GM15510 (cell line): Measurements from ENCODE around the gene PRKN.

Experiments used
- POLR2A ChIP-seq: IDR thresholded peaks from 3 replicates; pipeline ENCODE4 v1.6.1; 2011; ENCODE audit warnings: borderline replicate concordance; ENCODE audit not compliant: insufficient read length; ENCODE audit errors: extremely low read depth

PRKN gene

GRCh38 chr6:161414180-161414579 is 1313.4 kb downstream of the PRKN start:
- TF ChIP-seq POLR2A = no peak

GRCh38 chr6:161413355-161413771 is 1314.2 kb downstream of the PRKN start:
- no peak for TF ChIP-seq POLR2A

- TF ChIP-seq POLR2A = no peak
Observed at GRCh38 chr6:161412795-161413194, 1314.8 kb downstream of the PRKN start.

GRCh38 chr6:161411265-161411944 is 1316.2 kb downstream of the PRKN start:
- no peak for TF ChIP-seq POLR2A

DNA sequence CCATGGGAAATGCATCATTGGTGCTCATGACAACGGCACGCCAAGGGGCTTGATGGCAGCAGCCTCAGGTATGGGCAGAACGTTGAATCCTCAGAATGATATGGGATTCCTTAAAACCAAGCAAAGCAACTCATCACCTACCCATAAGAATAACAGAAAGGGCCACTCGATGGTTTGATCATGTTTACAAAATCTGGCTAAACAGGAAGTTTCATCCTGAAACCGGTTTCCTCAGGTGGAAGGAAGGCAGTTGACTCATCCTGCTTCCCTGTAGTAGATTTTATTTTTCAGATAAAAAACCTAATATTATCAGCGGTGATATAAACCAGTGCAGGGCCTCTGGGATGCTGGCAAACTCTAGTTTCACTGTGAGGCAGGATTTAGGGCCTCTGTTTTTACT is 1316.8 kb downstream of the PRKN start:
- TF ChIP-seq POLR2A = no peak

GRCh38 chr6:161410076-161410475 is 1317.5 kb downstream of the PRKN start:
- no peak for TF ChIP-seq POLR2A

- no peak for TF ChIP-seq POLR2A
Observed at GRCh38 chr6:161409353-161409752, 1318.2 kb downstream of the PRKN start.

GRCh38 chr6:161408041-161408440 is 1319.5 kb downstream of the PRKN start:
- TF ChIP-seq POLR2A = no peak

- no peak for TF ChIP-seq POLR2A
Observed at GRCh38 chr6:161407581-161407980, 1320.0 kb downstream of the PRKN start.

GRCh38 chr6:161407115-161407514 is 1320.5 kb downstream of the PRKN start:
- TF ChIP-seq POLR2A = no peak

DNA sequence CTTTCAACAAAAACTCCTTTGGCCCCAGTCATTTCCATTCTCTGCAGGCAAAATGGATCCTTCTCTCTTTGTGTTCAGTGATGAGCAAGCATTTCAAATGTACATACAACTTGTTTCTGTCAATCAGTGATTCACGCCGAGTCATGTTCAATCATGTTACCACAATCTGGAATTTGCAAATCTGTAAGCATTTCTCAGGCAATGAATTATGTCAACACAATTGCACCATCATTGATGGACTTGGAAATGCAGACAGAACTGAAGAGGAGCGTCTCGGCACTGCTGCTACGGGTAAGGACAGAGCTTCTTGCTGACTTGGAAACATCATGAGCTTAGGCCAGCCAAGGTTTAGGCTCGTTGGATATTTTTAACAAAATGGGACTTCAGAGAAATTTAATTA is 1320.9 kb downstream of the PRKN start:
- no peak for TF ChIP-seq POLR2A

DNA sequence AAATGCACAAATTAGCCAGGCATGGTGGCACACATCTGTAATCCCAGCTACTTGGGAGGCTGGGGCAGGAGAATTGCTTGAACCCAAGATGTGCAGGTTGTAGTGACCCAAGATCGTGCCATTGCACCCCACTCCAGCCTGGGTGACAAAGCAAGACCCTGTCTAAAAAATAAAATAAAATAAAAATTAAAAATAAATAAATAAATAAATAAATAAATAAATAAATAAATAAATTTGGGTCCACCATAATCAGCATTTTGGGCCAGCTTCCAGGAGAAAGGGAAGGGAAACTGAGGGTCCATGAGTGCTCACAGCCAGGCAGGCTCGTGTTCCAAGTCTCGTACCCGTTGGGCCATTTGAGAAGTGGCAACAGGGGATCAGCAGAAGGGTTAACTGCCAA is 1322.1 kb downstream of the PRKN start:
- no peak for TF ChIP-seq POLR2A

- no peak for TF ChIP-seq POLR2A
Observed at GRCh38 chr6:161403717-161404116, 1323.8 kb downstream of the PRKN start.

DNA sequence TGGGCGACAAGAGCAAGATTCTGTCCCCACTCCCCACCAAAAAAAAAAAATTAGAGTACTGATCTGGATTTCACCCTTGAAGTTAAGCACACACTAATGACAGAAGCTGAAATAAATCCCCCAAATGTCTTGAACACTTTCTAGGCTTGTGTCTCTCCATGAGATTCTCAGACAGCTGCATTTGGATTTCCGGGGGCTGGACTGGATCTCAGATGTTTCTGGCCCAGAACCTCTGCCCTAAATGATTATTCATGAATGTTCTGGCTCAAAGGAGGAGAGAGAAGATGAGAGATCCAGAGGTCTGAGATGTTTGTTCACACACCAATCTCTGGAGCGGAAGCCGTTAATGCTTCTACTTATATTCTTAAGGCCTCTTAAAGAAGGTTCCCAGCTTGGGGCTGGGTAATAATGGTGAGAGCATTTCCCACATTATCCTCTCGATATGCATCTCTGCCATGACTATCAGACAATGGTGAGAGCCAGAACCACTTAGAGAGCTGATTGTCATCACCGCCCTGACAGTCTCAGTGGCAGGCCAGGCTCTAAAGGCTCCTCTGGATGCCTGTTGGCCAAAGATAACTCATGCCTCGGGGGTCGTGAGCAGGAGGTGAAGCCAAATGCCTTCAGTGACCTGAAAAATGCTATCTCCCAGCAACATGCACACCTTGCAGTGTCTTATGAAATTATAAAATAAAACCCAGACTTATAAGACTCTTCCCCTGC is 1325.8 kb downstream of the PRKN start:
- TF ChIP-seq POLR2A = no peak

- TF ChIP-seq POLR2A = no peak
Observed at GRCh38 chr6:161400671-161401070, 1326.9 kb downstream of the PRKN start.

DNA sequence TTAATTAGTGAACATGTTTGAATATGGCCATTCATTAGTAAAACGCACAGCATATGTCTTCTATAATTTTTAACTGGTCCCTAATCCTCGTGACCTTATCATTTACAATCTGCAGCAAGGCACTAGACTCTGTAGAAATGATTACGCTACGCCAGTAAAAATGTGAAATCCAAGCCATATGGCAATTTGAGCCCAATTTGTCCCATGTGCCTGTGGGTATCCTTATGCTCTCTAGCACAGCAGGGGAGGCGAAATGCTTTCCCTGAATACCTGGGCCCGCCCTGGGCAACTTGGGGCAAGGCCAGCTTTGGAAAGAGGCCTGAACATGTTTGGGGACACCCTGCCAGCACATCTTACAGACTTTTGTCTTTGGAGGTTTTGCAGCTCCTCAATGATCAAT is 1331.0 kb downstream of the PRKN start:
- no peak for TF ChIP-seq POLR2A
